Stimulated activated CD8-positive, alpha-beta memory T cell treated with anti-CD3 and anti-CD28 coated beads, Interleukin-15, amount 100 ng/mL, for 48 hours (primary cell): Measurements from ENCODE around the gene ITIH3.

Experiments
- DNase-seq, 2 donors: peaks; one replicate each; pipeline ENCODE4 v3.0.0-alpha.2; 2020; ENCODE audit warnings: low read depth in 2 of 2

ITIH3 gene

GRCh38 chr3:52845691-52846431, 51.3 kb downstream of the ITIH3 start:
- no peak for DNase-seq

- DNase-seq = no peak
Measured at GRCh38 chr3:52846432-52846965, 51.9 kb downstream of the ITIH3 start.

DNA sequence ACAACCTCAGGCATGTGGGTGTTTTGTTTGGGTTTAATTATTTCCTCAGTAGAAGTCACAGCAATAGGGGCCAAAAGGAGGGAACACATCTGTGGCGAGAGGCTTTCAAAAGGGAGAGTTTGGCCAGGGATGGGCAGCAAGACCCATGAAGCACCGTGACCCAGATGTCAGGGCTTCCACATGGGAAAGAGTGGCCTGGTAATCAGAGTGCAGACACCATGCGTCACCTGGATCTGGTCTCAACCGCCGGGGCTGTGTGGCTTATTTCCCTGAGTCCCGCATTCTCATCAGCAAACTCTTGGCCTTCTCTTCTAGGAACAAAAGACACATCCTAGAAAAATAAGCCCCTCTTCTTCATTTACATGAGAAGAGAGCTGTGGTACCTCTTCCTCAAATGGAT, 52.6 kb downstream of the ITIH3 start:
- DNase-seq = no peak

DNA sequence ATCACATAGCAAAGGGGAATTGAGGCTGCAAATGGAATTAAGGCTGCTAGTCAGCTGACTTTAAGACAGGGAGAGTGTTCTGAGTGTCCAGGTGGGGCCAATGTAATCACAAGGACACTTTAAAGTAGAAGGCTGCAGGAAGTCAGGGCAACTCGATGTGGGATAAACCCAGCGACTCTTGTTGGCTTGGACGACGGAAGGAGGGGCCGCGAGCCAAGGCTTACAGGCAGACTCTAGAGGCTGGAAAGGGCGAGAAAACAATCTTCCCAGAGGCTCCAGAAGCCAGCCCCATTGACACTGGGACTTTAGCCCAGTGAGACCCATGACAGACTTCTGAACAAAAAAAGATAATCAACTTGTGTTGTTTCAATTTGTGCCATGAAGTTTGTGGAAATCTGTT, 53.1 kb downstream of the ITIH3 start:
- DNase-seq = no peak

DNA sequence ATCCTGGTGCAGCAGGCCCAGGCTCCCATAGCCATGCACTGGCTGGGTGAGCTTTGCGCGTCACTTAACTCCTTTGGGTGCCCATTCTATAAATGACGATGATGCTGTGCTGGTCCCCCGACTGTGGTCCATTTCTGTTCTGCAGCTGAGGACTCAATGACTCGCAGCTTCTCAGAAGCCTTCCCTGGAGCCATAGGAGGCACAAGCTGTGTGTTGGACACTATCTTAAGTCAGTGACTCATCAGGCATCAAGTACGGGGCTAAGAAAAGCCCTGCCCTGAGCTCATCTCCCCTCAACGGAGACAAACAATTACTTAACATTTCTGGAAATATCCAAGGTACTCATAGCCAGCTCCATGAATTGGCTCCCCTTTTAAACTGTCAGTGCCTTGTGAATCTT, 54.0 kb downstream of the ITIH3 start:
- no peak for DNase-seq

DNA sequence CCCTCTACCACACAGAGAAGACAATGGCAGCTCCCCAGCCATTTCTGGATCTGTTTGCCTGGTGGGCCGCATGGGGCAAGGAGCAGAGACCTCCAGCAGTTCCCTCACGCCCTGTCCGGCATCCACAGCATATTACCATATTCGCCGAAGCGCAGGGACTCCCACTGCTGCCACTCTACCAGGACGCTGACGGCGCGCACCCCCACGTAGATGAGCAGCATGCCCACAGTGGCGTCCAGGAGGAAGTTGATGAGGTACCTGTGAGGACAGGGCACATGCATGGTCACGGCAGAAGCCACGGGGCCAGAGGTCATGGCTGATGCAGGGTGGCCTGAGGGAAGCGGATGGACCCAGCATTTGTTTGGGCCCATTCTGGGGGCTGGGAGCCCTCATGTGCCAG, 55.1 kb downstream of the ITIH3 start:
- no peak for DNase-seq

DNA sequence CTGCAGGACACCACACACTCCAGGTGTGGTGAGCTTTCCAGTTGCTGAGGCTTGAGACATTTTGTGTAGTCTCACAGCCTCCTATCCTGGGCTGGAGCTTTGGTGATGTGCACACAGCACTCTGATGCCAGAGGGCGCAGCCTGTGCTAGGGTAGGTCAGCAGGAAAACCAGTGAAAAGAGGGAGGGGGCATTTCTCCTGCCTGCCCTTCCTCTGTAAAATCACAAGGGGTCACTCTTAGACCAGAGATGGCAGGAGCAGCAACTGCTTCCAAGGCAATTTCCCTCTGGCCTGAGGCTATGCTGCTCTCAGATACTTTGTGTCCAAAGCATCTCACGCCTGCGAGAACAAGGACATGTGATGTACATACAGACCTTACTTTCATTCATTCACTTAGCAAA, 56.8 kb downstream of the ITIH3 start:
- DNase-seq = no peak

GRCh38 chr3:52852419-52852818, 57.8 kb downstream of the ITIH3 start:
- no peak for DNase-seq

DNA sequence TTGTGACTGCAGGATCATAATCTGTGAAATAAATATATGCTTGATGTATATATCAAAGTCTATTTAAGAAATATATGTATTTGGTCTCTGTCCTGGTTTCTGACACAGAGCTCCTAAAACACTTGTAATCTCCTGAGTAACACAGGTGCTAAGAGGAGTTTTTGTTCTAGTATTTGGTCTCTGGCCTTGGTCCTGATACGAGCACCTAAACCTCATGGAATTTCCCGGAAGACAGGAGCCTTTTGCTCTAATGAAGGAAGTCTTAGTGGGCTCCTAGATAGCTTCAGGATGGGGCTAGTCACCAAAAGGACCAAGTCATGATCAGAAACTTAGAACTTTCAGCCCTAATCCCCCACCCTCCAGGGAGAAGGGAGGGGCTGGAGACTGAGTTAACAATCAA, 59.4 kb downstream of the ITIH3 start:
- DNase-seq = no peak

- DNase-seq = no peak
Measured at GRCh38 chr3:52856666-52857065, 62.1 kb downstream of the ITIH3 start.

DNA sequence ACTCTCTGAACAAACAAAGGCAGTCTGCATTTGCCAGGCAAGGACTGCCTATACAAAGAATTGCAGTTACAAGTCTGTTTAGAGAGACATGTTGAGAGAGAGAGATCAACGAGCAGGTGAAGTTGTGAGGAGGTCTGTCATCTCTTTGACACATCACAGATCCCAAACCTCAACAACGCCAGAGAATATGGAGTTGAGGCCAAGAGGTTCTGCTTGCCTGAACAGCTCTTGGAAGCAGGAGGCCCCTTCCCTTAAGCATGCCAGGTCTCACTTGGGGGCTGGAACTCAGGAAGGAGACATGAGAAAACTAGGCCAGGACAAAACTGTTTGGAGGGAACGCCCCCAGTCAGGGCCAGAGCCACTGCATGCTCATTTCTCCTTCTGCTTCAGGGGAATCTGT, 62.5 kb downstream of the ITIH3 start:
- DNase-seq = no peak

DNA sequence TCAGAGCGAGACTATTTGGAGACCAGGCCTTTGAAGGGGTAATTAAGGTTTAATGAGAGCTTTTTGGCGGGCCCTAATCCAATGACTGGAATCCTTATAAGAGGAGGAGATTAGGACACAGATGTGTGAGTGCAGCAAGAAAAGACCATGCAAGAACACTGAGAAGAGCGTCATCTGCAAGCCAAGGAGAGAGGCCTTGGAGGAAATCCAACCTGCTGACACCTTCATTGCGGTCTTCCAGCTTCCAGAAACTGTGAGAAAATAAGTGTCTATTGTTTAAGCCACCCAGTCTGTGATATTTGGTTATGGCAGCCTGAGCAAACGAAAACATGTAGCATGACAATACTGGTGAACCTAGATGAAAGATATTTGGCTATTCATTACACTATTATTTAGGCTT, 63.3 kb downstream of the ITIH3 start:
- no peak for DNase-seq
